Esophagus muscularis mucosa (tissue), 4 donors: Measurements from ENCODE around the gene KDM4D. TPM values are rescaled to one million over a fixed set of nuclear protein-coding genes. Genes with fewer than 3 reads are reported as not detected.
A peak's percentile ranks its signal among the peaks of the same experiment; 100 is the strongest.

Experiments used
- DNase-seq: peaks from one replicate; pipeline ENCODE4 v3.0.0-alpha.2; 2017; ENCODE audit errors: extremely low spot score
- H3K27ac ChIP-seq, 4 donors: fragments of 200-600 bp; sonication (generic); replicated peaks in 1 of 4; 1 replicate in 3 of 4; 2 replicates in 1 of 4; pipeline ENCODE4 v1.5.1; 2016 to 2019; ENCODE audit warnings: mild to moderate bottlenecking in 1 of 4
- H3K27me3 ChIP-seq, 4 donors: fragments of 200-600 bp; sonication (generic); one replicate each; pipeline versions ENCODE4 v1.5.1 to v1.6.0; 2016 to 2019
- H3K36me3 ChIP-seq, 4 donors: fragments of 200-600 bp; sonication (generic); one replicate each; pipeline ENCODE4 v1.5.1; 2016 to 2019
- H3K4me1 ChIP-seq, 4 donors: fragments of 200-600 bp; sonication (generic); one replicate each; pipeline ENCODE4 v1.5.1; 2016 to 2019
- H3K4me3 ChIP-seq, 4 donors: fragments of 200-600 bp; sonication (generic); 1 replicate in 2 of 4; 2 replicates in 2 of 4; pipeline ENCODE4 v1.5.1; 2016 to 2019; ENCODE audit warnings: mild to moderate bottlenecking in 4 of 4, moderate library complexity in 1 of 4
- H3K9me3 ChIP-seq, 4 donors: fragments of 200-600 bp; sonication (generic); 1 replicate in 3 of 4; 2 replicates in 1 of 4; pipeline ENCODE4 v1.5.1; 2016 to 2019
- CTCF ChIP-seq, 3 experiments: fragments of 200-600 bp in 2 of 3; fragments of 450-650 bp in 1 of 3; sonication (generic) in 2 of 3; IDR thresholded peaks; one replicate each; pipeline ENCODE4 v1.5.1; 2017 to 2019; ENCODE audit warnings: antibody characterized with exemption in 3 of 3, mild to moderate bottlenecking in 2 of 3, moderate library complexity in 1 of 3
- EP300 ChIP-seq: sonication (generic); formaldehyde crosslinking; IDR thresholded peaks from one replicate; pipeline ENCODE4 v1.6.1; 2017; ENCODE audit warnings: antibody characterized with exemption
- POLR2A ChIP-seq: fragments of 450-650 bp; IDR thresholded peaks from one replicate; pipeline ENCODE4 v1.6.1; 2017; ENCODE audit warnings: antibody characterized with exemption, moderate library complexity, mild to moderate bottlenecking, low read depth
- POLR2AphosphoS5 ChIP-seq, 2 donors: sonication (generic); formaldehyde crosslinking; IDR thresholded peaks; one replicate each; pipeline ENCODE4 v1.6.1; 2017; ENCODE audit warnings: antibody characterized with exemption in 2 of 2
- WGBS: methylation state at CpG from one replicate; pipeline ENCODE4 v1.1.5; 2018; 5-methylcytosine and 5-hydroxymethylcytosine counted together
- intact Hi-C: fragments of 100-400 bp; cut with DNase I; formaldehyde crosslinking; loops from one replicate; pipeline ENCODE4 v1.15.1; 2023
- total RNA-seq, 4 donors: library from RNA; depleted of rRNA; stranded (reverse); fragments of >200 nt; gene quantifications; one replicate each; pipeline versions ENCODE4 v1.1.0 to v1.2.1, GENCODE V29; 2016

KDM4D gene
- total RNA-seq, 4 donors from 2014 or later = under 0.01 to 0.58 (median 0.40) TPM

- Histone ChIP-seq H3K4me1 (peaks cover 0 to 5% (median 2%) of the 10 kb centered on the region in 4 donors), H3K27ac (no peak overlapping the region), H3K27me3 (peaks cover 0 to 39% (median 5%) of the 10 kb centered on the region in 4 donors), H3K9me3 (no peaks in the 10 kb centered on the region), H3K36me3 (no peaks in the 10 kb centered on the region), H3K4me3 (no peak overlapping the region)
- TF ChIP-seq EP300 (no peak), CTCF (IDR thresholded peaks at IDR 0.05) (no peak), POLR2A (no peak), POLR2AphosphoS5 (IDR thresholded peaks at IDR 0.05) (no peak)
- WGBS = 94% methylated on average over 1 of the region's 1 CpG
- no peak for DNase-seq
- intact Hi-C loops = no loop called here
These were observed 68.7 kb downstream of the KDM4D start for GRCh38 chr11:95042239-95042638.

GRCh38 chr11:95042906-95043305, 69.4 kb downstream of the KDM4D start:
- no peaks in the 10 kb centered on the region for H3K4me1 ChIP-seq

GRCh38 chr11:95044010-95044409, 70.5 kb downstream of the KDM4D start:
- no peaks in the 10 kb centered on the region for H3K4me1 ChIP-seq
- intact Hi-C loops = no loop called here
- 50% methylated on average over 4 of the region's 4 CpGs for WGBS
- H3K9me3 ChIP-seq = no peaks in the 10 kb centered on the region
- no peak overlapping the region for H3K4me3 ChIP-seq
- peaks cover 0 to 28% (median 1%) of the 10 kb centered on the region in 4 donors for H3K27me3 ChIP-seq
- H3K36me3 ChIP-seq = no peaks in the 10 kb centered on the region
- H3K27ac ChIP-seq = no peak overlapping the region
- no peak for DNase-seq
- TF ChIP-seq POLR2AphosphoS5 (IDR thresholded peaks at IDR 0.05) (no peak), EP300 (no peak), POLR2A (no peak), CTCF (IDR thresholded peaks at IDR 0.05) (no peak)

More at GRCh38 chr11:95042906-95043305, 69.4 kb downstream of the KDM4D start:
- intact Hi-C loops = no loop called here
- H3K27ac ChIP-seq = no peak overlapping the region
- no CpG with 5 or more reads among the region's 3 CpGs for WGBS
- H3K27me3 ChIP-seq = peaks cover 0 to 32% (median under 1%) of the 10 kb centered on the region in 4 donors
- H3K36me3 ChIP-seq = no peaks in the 10 kb centered on the region
- peak; percentile 45 for DNase-seq
- TF ChIP-seq POLR2A = no peak
- no peak for TF ChIP-seq EP300
- TF ChIP-seq POLR2AphosphoS5 (IDR thresholded peaks at IDR 0.05) = no peak
- no peak overlapping the region for H3K4me3 ChIP-seq
- no peaks in the 10 kb centered on the region for H3K9me3 ChIP-seq

- intact Hi-C loops = no loop called here
- Histone ChIP-seq H3K4me1 (no peaks in the 10 kb centered on the region), H3K27ac (no peak overlapping the region), H3K4me3 (no peak overlapping the region), H3K36me3 (no peaks in the 10 kb centered on the region), H3K27me3 (peaks cover 0 to 34% (median 1%) of the 10 kb centered on the region in 4 donors), H3K9me3 (no peaks in the 10 kb centered on the region)
- TF ChIP-seq POLR2AphosphoS5 (IDR thresholded peaks at IDR 0.05) = no peak
- DNase-seq = no peak
These were observed 72.3 kb downstream of the KDM4D start for GRCh38 chr11:95045812-95046211.

Other genes starting within 250 kb of the KDM4D start
- gene AMOTL1, start 205.4 kb upstream of the KDM4D start, total RNA-seq = 100 to 1,000 TPM; 172 to 259 (median 182) TPM
- gene CWC15, start 153 bp upstream of the KDM4D start, total RNA-seq = 10 to 100 TPM; 22.9 to 40.3 (median 27.0) TPM
- not detected for gene KDM4E, start 51.5 kb downstream of the KDM4D start, total RNA-seq
- not detected for gene KDM4F, start 75.7 kb downstream of the KDM4D start, total RNA-seq
- gene SRSF8, start 93.2 kb downstream of the KDM4D start, total RNA-seq = 10 to 100 TPM; 30.3 to 42.2 (median 34.8) TPM
- 10 to 100 TPM; 37.6 to 43.2 (median 41.0) TPM for gene ENDOD1, start 116.1 kb downstream of the KDM4D start, total RNA-seq